Measurements from ENCODE around the gene AKAP6. TPM values are rescaled to one million over a fixed set of nuclear protein-coding genes. Genes with fewer than 3 reads are reported as not detected.

The AKAP6 gene
- total and polyA plus RNA-seq, 4 donors, result 0.42 to 3.2 (median 1.7) TPM

GRCh38 chr14:32296366-32296765 lies 32.7 kb upstream of the AKAP6 start (continued):
- TF ChIP-seq REST (IDR thresholded peaks at IDR 0.05) (no peak), ZBTB33 (IDR thresholded peaks at IDR 0.05) (no peak)

- WGBS, result 85% methylated on average over 3 of the region's 3 CpGs
- TF ChIP-seq RXRA (IDR thresholded peaks at IDR 0.05) (no peak), ZBTB33 (IDR thresholded peaks at IDR 0.05) (no peak), HNF4G (IDR thresholded peaks at IDR 0.05) (no peak), RAD21 (IDR thresholded peaks at IDR 0.05) (no peak), HNF4A (conservative IDR thresholded peaks at IDR 0.05) (no peak), FOXA1 (IDR thresholded peaks at IDR 0.05) (no peak), TAF1 (conservative IDR thresholded peaks at IDR 0.05) (no peak), JUND (IDR thresholded peaks at IDR 0.05) (no peak), GABPA (IDR thresholded peaks at IDR 0.05 in 1 of 2, conservative IDR thresholded peaks at IDR 0.05 in 1 of 2) (no peak), REST (IDR thresholded peaks at IDR 0.05) (no peak)
- Histone ChIP-seq H3K9me3 (ENCODE audit: control insufficient read depth in 4 of 4, low read length in 3 of 4) (no peaks in the 10 kb centered on the region), H3K27ac (ENCODE audit: low read depth in 1 of 2, low read length in 2 of 2) (no peak overlapping the region), H3K4me3 (ENCODE audit: low read depth in 1 of 3, low read length in 3 of 3) (no peak overlapping the region), H3K9ac (ENCODE audit: low read depth in 1 of 2, low read length in 2 of 2) (no peak overlapping the region), H3K4me1 (ENCODE audit: control insufficient read depth in 4 of 4, insufficient read depth in 4 of 4, low read length in 3 of 4) (peaks cover 0 to 5% (median under 1%) of the 10 kb centered on the region in 4 donors), H3K36me3 (ENCODE audit: control insufficient read depth in 4 of 4, insufficient read depth in 3 of 4, low read depth in 1 of 4, low read length in 3 of 4) (no peaks in the 10 kb centered on the region), H3K27me3 (ENCODE audit: control insufficient read depth in 4 of 4, insufficient read depth in 4 of 4, low read length in 3 of 4) (no peaks in the 10 kb centered on the region)
- DNase-seq (ENCODE audit: low spot score), result no peak
Measured at GRCh38 chr14:32298346-32298745, 30.8 kb upstream of the AKAP6 start.
